Raji (cell line): ENCODE measurements around the gene OR5B12.

ENCODE experiments used
- POLR2A ChIP-seq: IDR thresholded peaks from 2 replicates; pipeline ENCODE4 v1.6.1; 2011; ENCODE audit warnings: low read depth, low read length, control low read depth; ENCODE audit not compliant: insufficient read depth

Gene OR5B12

DNA sequence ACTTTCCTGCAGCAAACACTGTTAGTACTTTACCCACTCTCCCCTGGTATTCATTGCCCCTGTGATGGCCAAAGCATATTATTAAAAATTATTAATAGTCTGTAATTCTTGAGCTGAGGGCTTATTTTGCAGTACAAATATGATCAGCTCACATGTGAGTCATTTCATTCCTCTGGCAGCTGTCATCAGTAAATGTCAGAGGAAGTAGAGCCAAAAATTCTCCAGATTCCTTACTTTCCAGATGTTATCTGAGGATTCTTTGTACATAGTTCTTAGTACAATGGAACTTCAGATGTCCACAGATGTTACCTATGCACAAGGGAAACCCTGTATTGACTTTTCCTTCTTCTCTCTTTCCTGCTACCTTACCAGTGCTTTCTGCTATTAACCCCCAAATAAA lies 47.8 kb downstream of the OR5B12 start:
- TF ChIP-seq POLR2A: no peak

DNA sequence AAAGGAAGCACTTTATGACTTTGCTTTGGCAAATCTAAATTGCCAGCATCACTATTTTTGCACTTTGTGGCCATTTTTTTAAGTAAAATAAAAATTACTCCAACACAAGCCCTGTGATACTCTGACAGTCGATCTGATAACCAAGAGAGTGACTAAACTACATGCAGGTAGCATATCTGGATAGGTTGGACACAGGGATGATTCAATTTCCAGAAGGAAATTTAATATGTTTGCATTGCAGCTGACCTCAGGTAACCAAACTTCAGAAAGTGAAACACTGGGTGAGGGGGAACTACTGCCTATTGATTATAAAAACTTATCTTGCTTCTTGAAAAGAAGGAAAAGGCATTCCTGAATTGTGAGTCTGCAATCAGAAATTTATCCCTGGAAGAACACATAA lies 49.3 kb downstream of the OR5B12 start:
- TF ChIP-seq POLR2A: no peak

DNA sequence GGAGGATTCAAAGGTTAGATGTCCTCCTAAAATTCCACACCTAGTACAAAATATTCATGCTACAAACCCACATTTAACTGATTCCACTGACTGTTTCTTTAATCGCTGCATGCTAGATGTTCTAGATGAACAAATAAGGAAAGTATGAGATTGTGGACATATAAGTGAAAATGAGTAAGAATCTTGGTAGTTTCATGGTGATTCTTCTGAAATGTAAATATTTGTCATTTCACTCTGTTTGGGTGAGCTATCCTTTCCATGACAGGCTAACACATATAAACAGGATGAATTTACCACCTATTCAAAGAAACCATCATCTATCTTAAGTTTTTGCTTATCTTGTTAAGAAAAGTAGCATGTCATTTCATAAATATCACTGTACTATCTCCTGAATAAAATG lies 50.2 kb downstream of the OR5B12 start:
- no peak for TF ChIP-seq POLR2A

DNA sequence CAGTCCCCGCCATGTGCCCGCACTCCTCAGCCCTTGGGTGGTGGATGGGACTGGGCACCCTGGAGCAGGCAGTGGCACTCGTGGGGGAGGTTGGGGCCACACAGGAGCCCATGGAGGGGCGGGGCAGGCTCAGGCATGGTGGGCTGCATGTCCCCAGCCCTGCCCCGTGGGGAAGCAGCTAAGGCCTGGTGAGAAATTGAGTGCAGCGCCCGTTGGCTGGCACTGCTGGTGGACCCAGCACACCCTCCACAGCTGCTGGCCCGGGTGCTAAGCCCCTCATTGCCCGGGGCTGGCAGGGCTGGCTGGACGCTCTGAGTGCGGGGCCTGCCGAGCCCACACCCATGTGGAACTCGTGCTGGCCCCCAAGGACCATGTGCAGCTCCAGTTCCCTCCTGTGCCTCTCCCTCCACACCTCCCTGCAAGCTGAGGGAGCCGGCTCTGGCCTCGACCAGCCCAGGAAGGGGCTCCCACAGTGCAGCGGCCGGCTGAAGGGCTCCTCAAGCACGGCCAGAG lies 51.4 kb downstream of the OR5B12 start:
- no peak for TF ChIP-seq POLR2A
